ENCODE data around the gene CFAP298. TPM values are rescaled to one million over a fixed set of nuclear protein-coding genes. Genes with fewer than 3 reads are reported as not detected.

CFAP298 gene
- total RNA-seq, 1 donor from 2014 or later: 52.0 TPM

GRCh38 chr21:32599091-32599490, 13.1 kb downstream of the CFAP298 start:
- H3K36me3 ChIP-seq: no peaks in the 10 kb centered on the region
- no peaks in the 10 kb centered on the region for H3K9me3 Mint-ChIP-seq

GRCh38 chr21:32597205-32597604, 15.0 kb downstream of the CFAP298 start:
- TF ChIP-seq CTCF (IDR thresholded peaks at IDR 0.05) (no peak), EZH2phosphoT487 (IDR thresholded peaks at IDR 0.05) (no peak), EZH2 (IDR thresholded peaks at IDR 0.05) (no peak)
- no peak overlapping the region for H3K4me2 ChIP-seq
- H3K4me3 Mint-ChIP-seq: no peak overlapping the region
- no peak overlapping the region for H3K9ac ChIP-seq
- H3K36me3 Mint-ChIP-seq: peaks cover 1% of the 10 kb centered on the region
- no peak for DNase-seq (ENCODE audit: low spot score)
- no peaks in the 10 kb centered on the region for H3K9me3 Mint-ChIP-seq
- H3K79me2 ChIP-seq (ENCODE audit: low read depth): no peaks in the 10 kb centered on the region
- no peak overlapping the region for H3K27ac Mint-ChIP-seq
- no peaks in the 10 kb centered on the region for H3K4me1 ChIP-seq
- H2AFZ ChIP-seq (replicated peaks): no peak overlapping the region
- H3F3A ChIP-seq (ENCODE audit: low read depth): peaks cover 6% of the 10 kb centered on the region
- no peak overlapping the region for H3K4me3 ChIP-seq
- no peaks in the 10 kb centered on the region for H3K36me3 ChIP-seq
- H3K9me3 ChIP-seq (ENCODE audit: low read depth): no peaks in the 10 kb centered on the region
- H3K27me3 Mint-ChIP-seq (ENCODE audit: insufficient read depth, low read depth): peaks cover 3% of the 10 kb centered on the region
- no peaks in the 10 kb centered on the region for H3K4me1 Mint-ChIP-seq
- H4K20me1 ChIP-seq (ENCODE audit: low read depth): peaks cover 3% of the 10 kb centered on the region
- H3K27ac ChIP-seq: no peak overlapping the region
- H3K27me3 ChIP-seq: no peaks in the 10 kb centered on the region

More at GRCh38 chr21:32599091-32599490, 13.1 kb downstream of the CFAP298 start:
- H3K36me3 Mint-ChIP-seq: peaks cover 8% of the 10 kb centered on the region
- Histone ChIP-seq H4K20me1 (ENCODE audit: low read depth) (peaks cover 5% of the 10 kb centered on the region), H3K9me3 (ENCODE audit: low read depth) (no peaks in the 10 kb centered on the region), H3K27ac (no peak overlapping the region), H3K4me1 (peaks cover 3% of the 10 kb centered on the region), H3K4me2 (no peak overlapping the region), H3K4me3 (no peak overlapping the region), H3F3A (ENCODE audit: low read depth) (peaks cover 20% of the 10 kb centered on the region), H3K27me3 (no peaks in the 10 kb centered on the region), H3K9ac (no peak overlapping the region), H3K79me2 (ENCODE audit: low read depth) (no peaks in the 10 kb centered on the region), H2AFZ (replicated peaks) (no peak overlapping the region)
- no peak overlapping the region for H3K27ac Mint-ChIP-seq
- peaks cover under 1% of the 10 kb centered on the region for H3K4me1 Mint-ChIP-seq
- no peak overlapping the region for H3K4me3 Mint-ChIP-seq
- H3K27me3 Mint-ChIP-seq (ENCODE audit: insufficient read depth, low read depth): peaks cover 6% of the 10 kb centered on the region
- TF ChIP-seq CTCF (IDR thresholded peaks at IDR 0.05): no peak
- TF ChIP-seq EZH2 (IDR thresholded peaks at IDR 0.05): no peak
- TF ChIP-seq EZH2phosphoT487 (IDR thresholded peaks at IDR 0.05): no peak
- no peak for DNase-seq (ENCODE audit: low spot score)

- DNase-seq (ENCODE audit: low spot score): no peak
- Histone ChIP-seq H3K9ac (no peak overlapping the region), H4K20me1 (ENCODE audit: low read depth) (no peaks in the 10 kb centered on the region), H2AFZ (replicated peaks) (no peak overlapping the region), H3F3A (ENCODE audit: low read depth) (no peaks in the 10 kb centered on the region), H3K9me3 (ENCODE audit: low read depth) (no peaks in the 10 kb centered on the region), H3K4me1 (no peaks in the 10 kb centered on the region), H3K4me3 (no peak overlapping the region), H3K36me3 (no peaks in the 10 kb centered on the region), H3K4me2 (no peak overlapping the region), H3K79me2 (ENCODE audit: low read depth) (no peaks in the 10 kb centered on the region), H3K27ac (no peak overlapping the region), H3K27me3 (no peaks in the 10 kb centered on the region)
- H3K9me3 Mint-ChIP-seq: no peaks in the 10 kb centered on the region
- H3K4me3 Mint-ChIP-seq: no peak overlapping the region
- peaks cover 3% of the 10 kb centered on the region for H3K27me3 Mint-ChIP-seq (ENCODE audit: insufficient read depth, low read depth)
- no peaks in the 10 kb centered on the region for H3K4me1 Mint-ChIP-seq
- TF ChIP-seq EZH2 (IDR thresholded peaks at IDR 0.05) (no peak), EZH2phosphoT487 (IDR thresholded peaks at IDR 0.05) (no peak), CTCF (IDR thresholded peaks at IDR 0.05) (no peak)
- H3K27ac Mint-ChIP-seq: no peak overlapping the region
- H3K36me3 Mint-ChIP-seq: no peaks in the 10 kb centered on the region
Observed at GRCh38 chr21:32595431-32595830, 16.7 kb downstream of the CFAP298 start.

Data from neural progenitor cell (in vitro differentiated cells).